K562 (cell line): Measurements from ENCODE around the gene RNF25. TPM values are rescaled to one million over a fixed set of nuclear protein-coding genes. Genes with fewer than 3 reads are reported as not detected.

ENCODE experiments used
- CHD4 ChIP-seq: fragments of 200-600 bp; sonication (generic); IDR thresholded peaks from 3 replicates; pipeline ENCODE4 v1.6.1; 2012; ENCODE audit warnings: low read depth, mild to moderate bottlenecking, mixed read lengths, low read length, inconsistent platforms; ENCODE audit not compliant: insufficient read depth, insufficient replicate concordance, poor library complexity, severe bottlenecking
- CREM ChIP-seq: IDR thresholded peaks from 2 replicates; pipeline ENCODE4 v1.6.1; 2014; ENCODE audit warnings: antibody characterized with exemption, low read depth
- E4F1 ChIP-seq: fragments of 250-450 bp; sonication (Bioruptor Pico); IDR thresholded peaks from 2 replicates; pipeline ENCODE4 v1.5.0; 2021; ENCODE audit warnings: mild to moderate bottlenecking, borderline replicate concordance
- ESRRB ChIP-seq: fragments of 250-450 bp; sonication (Bioruptor Pico); IDR thresholded peaks from 2 replicates; pipeline ENCODE4 v1.5.0; 2020; ENCODE audit warnings: mild to moderate bottlenecking, moderate library complexity, borderline replicate concordance
- HDAC2 ChIP-seq: fragments of 450-650 bp; IDR thresholded peaks from 2 replicates; pipeline ENCODE4 v1.6.1; 2016; ENCODE audit warnings: mild to moderate bottlenecking
- HEY1 ChIP-seq: fragments of 250-450 bp; sonication (Bioruptor Pico); IDR thresholded peaks from 2 replicates; pipeline ENCODE4 v1.5.0; 2020; ENCODE audit warnings: mild to moderate bottlenecking, moderate library complexity, borderline replicate concordance
- JUNB ChIP-seq: fragments of 450-650 bp; formaldehyde crosslinking; conservative IDR thresholded peaks from 2 replicates; pipeline ENCODE4 v1.4.0; 2020; ENCODE audit warnings: mild to moderate bottlenecking
- KDM2B ChIP-seq: fragments of 250-450 bp; sonication (Bioruptor Pico); IDR thresholded peaks from 2 replicates; pipeline ENCODE4 v1.8.0; 2021; ENCODE audit warnings: mild to moderate bottlenecking, moderate library complexity
- MCM5 ChIP-seq: fragments of 450-650 bp; IDR thresholded peaks from 2 replicates; pipeline ENCODE4 v1.6.1; 2016; ENCODE audit warnings: low read depth
- RBFOX2 ChIP-seq: fragments of 200-400 bp; formaldehyde crosslinking; IDR thresholded peaks from 2 replicates; pipeline ENCODE4 v1.6.1; 2017; ENCODE audit warnings: low read depth, mild to moderate bottlenecking, low read length, moderate library complexity
- RCOR1 ChIP-seq, 2 experiments: IDR thresholded peaks; 2 replicates each; pipeline ENCODE4 v1.6.1; 2012; ENCODE audit warnings: low read depth in 2 of 2, low read length in 2 of 2, borderline replicate concordance in 1 of 2, improper control_type of control experiment in 1 of 2
- RHOXF2B ChIP-seq: fragments of 250-450 bp; sonication (Bioruptor Pico); conservative IDR thresholded peaks from 2 replicates; pipeline ENCODE4 v1.5.1; 2021
- STAT6 ChIP-seq: sonication (generic); formaldehyde crosslinking; IDR thresholded peaks from 2 replicates; pipeline ENCODE4 v1.8.1; 2023; ENCODE audit warnings: mild to moderate bottlenecking, missing genetic modification reagents
- TEAD1 ChIP-seq, 2 experiments: fragments of 450-650 bp in 1 of 2; sonication (generic) in 1 of 2; formaldehyde crosslinking; IDR thresholded peaks; 2 replicates each; pipeline versions ENCODE4 v1.4.0 to v1.8.0; 2020 to 2022; ENCODE audit warnings: mild to moderate bottlenecking in 2 of 2, missing genetic modification reagents in 1 of 2
- ZNF589 ChIP-seq: fragments of 200-800 bp; sonication (Bioruptor generic); IDR thresholded peaks from 2 replicates; pipeline ENCODE4 v1.6.1; 2016; ENCODE audit warnings: low read depth, missing genetic modification characterization, missing compliant biosample characterization
- polyA plus RNA-seq, 8 experiments: library from polyadenylated mRNA; depleted of rRNA in 4 of 8; stranded (reverse) in 5 of 8; unstranded in 3 of 8; fragments of >200 nt; fragmentation: Nextera tagmentation in 2 of 8; fragmentation: Illumina TruSeq in 1 of 8; extraction: Ambion mirVana in 2 of 8; extraction: Trizol in 1 of 8; gene quantifications; 2 replicates each; pipeline versions ENCODE4 v1.2.1 to v1.2.3, GENCODE V29; 2011 to 2014; ENCODE audit warnings: inconsistent platforms in 1 of 8, missing spikeins in 1 of 8
- total RNA-seq, 7 experiments: library from RNA; depleted of rRNA in 6 of 7; stranded (reverse); fragments of >200 nt in 6 of 7; fragmentation: Illumina TruSeq in 2 of 7; extraction: Trizol in 2 of 7; gene quantifications; 2 replicates each; pipeline versions ENCODE4 v1.2.1 to v1.2.3, GENCODE V29; 2011 to 2021; ENCODE audit warnings: low replicate concordance in 1 of 7
- TF ChIP-seq, protein P1 (sequence below): fragments of 450-650 bp; IDR thresholded peaks from 2 replicates; pipeline ENCODE4 v1.6.1; 2016
- TF ChIP-seq, protein P2 (sequence below), 2 experiments: fragments of 450-650 bp; conservative IDR thresholded peaks; 2 replicates each; pipeline ENCODE4 v1.6.1; 2017; ENCODE audit warnings: mild to moderate bottlenecking in 2 of 2, moderate library complexity in 2 of 2
- TF ChIP-seq, protein P3 (sequence below): sonication (generic); formaldehyde crosslinking; IDR thresholded peaks from 2 replicates; pipeline ENCODE4 v1.5.0; 2020; ENCODE audit warnings: missing genetic modification reagents

Gene RNF25
- total and polyA plus RNA-seq, 9 of the 15 experiments (the other 6 are each of a cell fraction or from before 2014, with no cell fraction given), result 2.3 to 49.8 (median 20.5) TPM

DNA sequence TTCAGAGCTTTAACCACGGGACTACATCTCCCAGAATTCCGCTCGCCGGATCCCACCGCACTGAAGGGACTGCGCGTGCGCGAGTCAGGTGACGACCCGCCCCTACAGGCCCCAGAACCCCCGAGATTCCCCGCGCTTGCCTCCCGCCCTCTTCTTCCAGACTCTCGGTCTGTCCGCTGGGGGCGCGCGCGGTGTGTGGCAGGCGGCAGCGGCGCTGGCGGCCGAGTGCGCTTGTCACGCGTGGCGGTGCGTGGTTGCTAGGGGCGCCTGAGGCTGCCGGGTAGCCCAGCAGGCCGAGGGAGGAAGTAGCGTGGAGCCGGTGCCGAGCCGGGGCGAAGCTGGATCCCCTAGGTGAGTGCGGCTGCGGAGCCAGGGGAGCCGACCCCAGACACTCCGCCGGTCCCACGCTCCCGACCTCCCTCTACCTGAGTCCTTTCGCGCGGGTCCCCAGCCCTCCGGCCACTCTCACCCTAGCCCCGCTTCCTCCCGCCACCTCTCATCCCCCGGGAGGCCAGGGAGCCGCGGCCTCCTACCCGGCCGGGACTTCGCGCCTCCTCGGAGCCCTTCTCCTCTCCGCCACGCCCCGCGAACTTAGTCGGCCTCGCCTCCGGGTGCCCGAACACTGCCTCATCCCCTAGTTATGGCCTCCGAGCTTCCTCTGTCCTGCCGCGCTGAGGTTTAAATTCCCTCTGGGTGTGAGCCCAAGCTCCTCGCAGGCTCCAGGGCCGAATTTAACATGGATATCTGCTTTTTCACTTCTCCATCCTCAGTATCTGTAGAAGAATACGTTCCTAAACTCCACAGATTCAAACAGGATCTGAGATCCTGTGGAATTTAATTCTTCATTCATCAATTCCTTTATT lies 39.1 kb upstream of the RNF25 start, which contains the start of gene TTLL4 (continued):
- TF ChIP-seq KDM2B (CRISPR knock-in tag) (no peak), RBFOX2 (peak; percentile 87), STAT6 (CRISPR knock-in tag) (no peak), MCM5 (no peak), CREM (peak; percentile 68), RCOR1 (IDR thresholded peaks at IDR 0.05; ENCODE audit: borderline replicate concordance in 1 of 2, low read depth in 2 of 2, low read length in 2 of 2) (0 out of 4 replicates have a peak, but pooled peaks of 1 of the 2 experiments have one; percentile 4), TEAD1 (CRISPR knock-in tag; IDR thresholded peaks at IDR 0.05) (peak; percentile 24 to 67; a peak in 2 of 4 replicates), HDAC2 (no peak), RHOXF2B (CRISPR knock-in tag) (no peak), HEY1 (no peak), JUNB (CRISPR knock-in tag) (no peak), CHD4 (no peak), ZNF589 (CRISPR knock-in tag) (no peak), ESRRB (no peak), E4F1 (no peak)
- TF ChIP-seq, protein P1, sequence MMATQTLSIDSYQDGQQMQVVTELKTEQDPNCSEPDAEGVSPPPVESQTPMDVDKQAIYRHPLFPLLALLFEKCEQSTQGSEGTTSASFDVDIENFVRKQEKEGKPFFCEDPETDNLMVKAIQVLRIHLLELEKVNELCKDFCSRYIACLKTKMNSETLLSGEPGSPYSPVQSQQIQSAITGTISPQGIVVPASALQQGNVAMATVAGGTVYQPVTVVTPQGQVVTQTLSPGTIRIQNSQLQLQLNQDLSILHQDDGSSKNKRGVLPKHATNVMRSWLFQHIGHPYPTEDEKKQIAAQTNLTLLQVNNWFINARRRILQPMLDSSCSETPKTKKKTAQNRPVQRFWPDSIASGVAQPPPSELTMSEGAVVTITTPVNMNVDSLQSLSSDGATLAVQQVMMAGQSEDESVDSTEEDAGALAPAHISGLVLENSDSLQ, result 0 out of 2 replicates have a peak, but pooled peaks have one; percentile 18
- TF ChIP-seq, protein P2, sequence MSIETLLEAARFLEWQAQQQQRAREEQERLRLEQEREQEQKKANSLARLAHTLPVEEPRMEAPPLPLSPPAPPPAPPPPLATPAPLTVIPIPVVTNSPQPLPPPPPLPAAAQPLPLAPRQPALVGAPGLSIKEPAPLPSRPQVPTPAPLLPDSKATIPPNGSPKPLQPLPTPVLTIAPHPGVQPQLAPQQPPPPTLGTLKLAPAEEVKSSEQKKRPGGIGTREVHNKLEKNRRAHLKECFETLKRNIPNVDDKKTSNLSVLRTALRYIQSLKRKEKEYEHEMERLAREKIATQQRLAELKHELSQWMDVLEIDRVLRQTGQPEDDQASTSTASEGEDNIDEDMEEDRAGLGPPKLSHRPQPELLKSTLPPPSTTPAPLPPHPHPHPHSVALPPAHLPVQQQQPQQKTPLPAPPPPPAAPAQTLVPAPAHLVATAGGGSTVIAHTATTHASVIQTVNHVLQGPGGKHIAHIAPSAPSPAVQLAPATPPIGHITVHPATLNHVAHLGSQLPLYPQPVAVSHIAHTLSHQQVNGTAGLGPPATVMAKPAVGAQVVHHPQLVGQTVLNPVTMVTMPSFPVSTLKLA (conservative IDR thresholded peaks at IDR 0.05), result peak; percentile 67 to 90
- TF ChIP-seq, protein P3, sequence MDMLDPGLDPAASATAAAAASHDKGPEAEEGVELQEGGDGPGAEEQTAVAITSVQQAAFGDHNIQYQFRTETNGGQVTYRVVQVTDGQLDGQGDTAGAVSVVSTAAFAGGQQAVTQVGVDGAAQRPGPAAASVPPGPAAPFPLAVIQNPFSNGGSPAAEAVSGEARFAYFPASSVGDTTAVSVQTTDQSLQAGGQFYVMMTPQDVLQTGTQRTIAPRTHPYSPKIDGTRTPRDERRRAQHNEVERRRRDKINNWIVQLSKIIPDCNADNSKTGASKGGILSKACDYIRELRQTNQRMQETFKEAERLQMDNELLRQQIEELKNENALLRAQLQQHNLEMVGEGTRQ (CRISPR knock-in tag), result peak; percentile 86
